ENCODE data around the gene GSC2. TPM values are rescaled to one million over a fixed set of nuclear protein-coding genes. Genes with fewer than 3 reads are reported as not detected.
A peak's percentile ranks its signal among the peaks of the same experiment; 100 is the strongest.

GSC2 gene
- total RNA-seq, 1 donor from 2014 or later = not detected

DNA sequence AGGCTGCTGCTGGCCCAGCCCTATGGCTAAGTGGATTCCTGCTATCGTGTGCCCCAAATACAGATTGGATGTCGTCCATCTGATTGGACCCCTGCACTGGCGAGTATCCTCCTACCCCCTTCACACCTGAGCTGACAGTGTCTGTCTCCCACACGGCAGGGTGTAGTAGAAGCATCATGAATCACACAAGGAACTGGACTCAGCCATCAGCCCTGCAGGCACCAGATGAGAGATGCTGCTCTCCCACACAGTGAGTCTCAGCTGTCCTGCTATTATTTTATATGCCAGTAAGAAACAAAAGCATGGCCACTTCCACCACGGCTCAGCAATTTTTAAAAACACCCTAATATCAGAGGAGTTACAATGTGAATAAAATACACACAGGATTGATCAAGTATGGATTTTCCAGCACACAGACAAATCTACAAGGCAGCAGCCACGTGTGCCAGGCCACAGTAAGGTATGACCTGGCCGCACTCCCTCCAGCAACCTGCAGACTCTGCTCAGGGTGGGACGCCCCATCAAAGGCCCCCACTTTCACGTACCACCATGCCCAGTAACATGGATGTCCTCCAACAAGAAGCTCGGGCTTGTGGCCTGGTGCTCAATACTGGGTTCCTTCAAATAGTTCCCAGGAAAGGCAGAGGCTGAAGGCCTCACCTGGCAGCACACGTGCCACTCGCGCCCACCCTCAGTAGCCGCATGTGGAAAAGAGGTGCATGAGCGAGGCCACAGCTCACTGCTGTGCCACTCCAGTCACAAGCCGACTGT, 44.9 kb upstream of the GSC2 start:
- H3K36me3 Mint-ChIP-seq (ENCODE audit: low read depth) = peaks cover 4% of the 10 kb centered on the region
- TF ChIP-seq, protein P1, sequence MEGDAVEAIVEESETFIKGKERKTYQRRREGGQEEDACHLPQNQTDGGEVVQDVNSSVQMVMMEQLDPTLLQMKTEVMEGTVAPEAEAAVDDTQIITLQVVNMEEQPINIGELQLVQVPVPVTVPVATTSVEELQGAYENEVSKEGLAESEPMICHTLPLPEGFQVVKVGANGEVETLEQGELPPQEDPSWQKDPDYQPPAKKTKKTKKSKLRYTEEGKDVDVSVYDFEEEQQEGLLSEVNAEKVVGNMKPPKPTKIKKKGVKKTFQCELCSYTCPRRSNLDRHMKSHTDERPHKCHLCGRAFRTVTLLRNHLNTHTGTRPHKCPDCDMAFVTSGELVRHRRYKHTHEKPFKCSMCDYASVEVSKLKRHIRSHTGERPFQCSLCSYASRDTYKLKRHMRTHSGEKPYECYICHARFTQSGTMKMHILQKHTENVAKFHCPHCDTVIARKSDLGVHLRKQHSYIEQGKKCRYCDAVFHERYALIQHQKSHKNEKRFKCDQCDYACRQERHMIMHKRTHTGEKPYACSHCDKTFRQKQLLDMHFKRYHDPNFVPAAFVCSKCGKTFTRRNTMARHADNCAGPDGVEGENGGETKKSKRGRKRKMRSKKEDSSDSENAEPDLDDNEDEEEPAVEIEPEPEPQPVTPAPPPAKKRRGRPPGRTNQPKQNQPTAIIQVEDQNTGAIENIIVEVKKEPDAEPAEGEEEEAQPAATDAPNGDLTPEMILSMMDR (conservative IDR thresholded peaks at IDR 0.05) = no peak
- no peak overlapping the region for H3K27ac Mint-ChIP-seq (ENCODE audit: unreplicated experiment)
- H3K9me3 Mint-ChIP-seq = peaks cover 3% of the 10 kb centered on the region
- H3K4me1 Mint-ChIP-seq = no peaks in the 10 kb centered on the region
- no peaks in the 10 kb centered on the region for H3K27me3 Mint-ChIP-seq (ENCODE audit: low read depth)
- H3K4me3 Mint-ChIP-seq = no peak overlapping the region
- DNase-seq (ENCODE audit: low read depth, low spot score) = no peak

DNA sequence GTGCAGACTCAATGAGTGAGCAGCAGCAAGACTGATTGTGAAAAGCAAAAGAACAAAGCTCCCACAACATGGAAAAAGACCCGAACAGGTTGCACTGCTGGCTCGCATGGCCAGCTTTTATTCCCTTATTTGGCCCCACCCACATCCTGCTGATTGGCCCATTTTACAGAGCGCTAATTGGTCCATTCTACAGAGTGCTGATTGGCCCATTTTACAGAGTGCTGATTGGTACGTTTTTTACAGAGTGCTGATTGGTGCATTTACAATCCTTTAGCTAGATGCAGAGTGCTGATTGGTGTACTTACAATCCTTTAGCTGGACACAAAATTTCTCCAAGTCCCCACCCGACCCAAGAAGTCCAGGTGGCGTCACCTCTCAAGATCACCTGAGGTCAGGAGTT, 43.8 kb upstream of the GSC2 start:
- TF ChIP-seq, protein P1 (conservative IDR thresholded peaks at IDR 0.05) = no peak

DNA sequence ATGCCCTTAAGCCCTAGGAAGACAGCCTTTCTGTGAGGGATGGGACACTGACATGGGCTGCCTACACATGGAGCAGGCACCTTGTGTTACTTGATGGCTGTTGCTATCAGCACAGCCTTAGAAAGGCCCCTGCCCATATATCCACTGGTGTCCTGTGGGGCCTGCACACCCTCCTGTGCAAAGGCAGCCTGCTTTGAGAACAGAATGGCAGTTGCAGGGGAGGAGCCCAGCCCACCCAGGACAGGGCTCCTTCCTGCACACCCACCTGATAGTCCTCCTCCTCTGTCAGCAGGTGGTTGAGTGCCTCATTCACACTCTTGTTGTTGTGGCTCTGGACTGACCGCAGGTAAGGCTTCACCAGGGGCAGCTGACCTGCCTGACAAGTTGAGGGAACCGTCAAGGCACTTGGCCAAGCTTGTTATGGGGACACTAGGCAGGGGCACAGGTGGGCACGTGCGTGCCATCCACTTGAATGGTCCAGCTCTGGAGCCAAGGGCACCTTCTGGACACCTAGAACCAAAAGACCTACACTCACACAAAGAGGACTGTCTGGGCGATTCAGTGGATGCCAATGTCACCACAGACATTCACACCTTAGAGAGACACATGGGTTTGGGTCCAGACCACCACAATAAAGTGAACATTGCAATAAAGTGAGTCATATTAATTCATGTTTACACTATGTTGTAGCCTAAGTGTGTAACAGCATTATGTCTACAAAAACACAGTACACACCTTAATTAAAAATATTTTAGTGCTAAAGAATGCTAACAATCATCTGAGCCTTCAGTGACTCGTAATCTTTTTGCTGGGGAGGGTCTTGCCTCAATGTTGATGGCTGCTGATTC, 37.8 kb upstream of the GSC2 start:
- no peak overlapping the region for H3K4me3 Mint-ChIP-seq
- no peak for DNase-seq (ENCODE audit: low read depth, low spot score)
- H3K4me1 Mint-ChIP-seq = no peaks in the 10 kb centered on the region
- H3K36me3 Mint-ChIP-seq (ENCODE audit: low read depth) = no peaks in the 10 kb centered on the region
- H3K27me3 Mint-ChIP-seq (ENCODE audit: low read depth) = no peaks in the 10 kb centered on the region
- TF ChIP-seq, protein P1 (conservative IDR thresholded peaks at IDR 0.05) = no peak
- no peaks in the 10 kb centered on the region for H3K9me3 Mint-ChIP-seq
- no peak overlapping the region for H3K27ac Mint-ChIP-seq (ENCODE audit: unreplicated experiment)

More for the DNA sequence above, 43.8 kb upstream of the GSC2 start:
- Mint-ChIP-seq H3K9me3 (peaks cover 3% of the 10 kb centered on the region), H3K27ac (ENCODE audit: unreplicated experiment) (no peak overlapping the region), H3K4me1 (no peaks in the 10 kb centered on the region), H3K36me3 (ENCODE audit: low read depth) (peaks cover 4% of the 10 kb centered on the region), H3K27me3 (ENCODE audit: low read depth) (no peaks in the 10 kb centered on the region), H3K4me3 (no peak overlapping the region)
- no peak for DNase-seq (ENCODE audit: low read depth, low spot score)

DNA sequence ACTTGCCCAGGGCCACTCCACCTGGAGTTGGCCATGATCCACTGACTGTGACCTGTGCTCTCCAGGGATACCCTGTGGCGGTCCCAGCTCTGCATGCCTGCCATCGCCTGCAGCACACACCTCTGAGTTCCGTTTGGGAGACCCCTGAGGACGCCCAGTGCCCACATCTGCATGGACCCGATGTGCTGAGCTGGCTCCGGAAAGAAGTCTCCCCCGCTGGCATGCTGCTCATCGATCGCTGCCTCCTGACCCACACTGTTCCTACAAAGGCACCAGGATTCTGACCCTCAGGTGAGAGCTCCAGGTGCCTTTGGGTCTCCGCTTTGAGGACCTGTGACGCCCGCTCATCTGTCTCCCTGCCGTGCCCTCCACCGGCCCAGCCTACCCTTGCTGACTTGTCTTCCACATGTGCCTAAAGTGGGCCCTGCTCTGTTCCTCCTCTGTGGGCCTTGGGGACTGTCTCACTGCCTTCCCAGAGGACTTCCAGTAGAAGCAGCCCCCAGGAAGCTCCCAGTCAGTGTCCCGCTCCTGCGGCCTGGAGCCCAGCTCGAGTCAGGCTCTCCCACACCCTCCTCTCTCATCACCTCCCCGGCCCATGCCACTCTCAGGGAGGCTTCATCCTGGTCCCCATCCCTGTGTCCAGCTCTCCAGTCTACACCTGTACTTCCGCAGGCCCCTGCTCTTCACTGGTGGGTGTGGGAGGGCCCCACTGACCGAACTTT, 34.3 kb upstream of the GSC2 start:
- Mint-ChIP-seq H3K36me3 (ENCODE audit: low read depth) (no peaks in the 10 kb centered on the region), H3K9me3 (no peaks in the 10 kb centered on the region), H3K4me1 (peaks cover 3% of the 10 kb centered on the region), H3K4me3 (no peak overlapping the region), H3K27ac (ENCODE audit: unreplicated experiment) (peak overlapping the region; percentile 35), H3K27me3 (ENCODE audit: low read depth) (no peaks in the 10 kb centered on the region)
- DNase-seq (ENCODE audit: low read depth, low spot score) = no peak
- TF ChIP-seq, protein P1 (conservative IDR thresholded peaks at IDR 0.05) = no peak

DNA sequence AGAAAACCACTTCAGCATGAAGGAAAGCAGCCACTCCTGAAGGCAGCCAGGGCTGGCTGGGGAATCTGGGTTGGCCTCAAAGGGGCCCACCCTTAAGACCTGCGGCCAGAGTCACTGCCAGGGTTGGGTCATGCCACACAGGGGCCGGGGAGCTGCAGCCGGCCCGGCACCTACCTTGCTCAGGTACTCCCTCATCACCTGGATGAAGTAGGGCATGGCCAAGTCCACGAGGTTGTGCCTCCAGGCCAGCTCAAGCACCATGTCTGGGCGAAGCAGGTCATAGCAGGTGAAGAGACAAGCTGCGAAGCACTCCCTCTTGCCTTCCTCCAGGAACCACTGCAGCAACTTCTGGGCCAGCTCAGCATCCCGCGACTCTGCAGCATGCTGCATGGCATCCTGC, 33.1 kb upstream of the GSC2 start:
- DNase-seq (ENCODE audit: low read depth, low spot score) = no peak
- H3K9me3 Mint-ChIP-seq = no peaks in the 10 kb centered on the region
- H3K27me3 Mint-ChIP-seq (ENCODE audit: low read depth) = peaks cover 3% of the 10 kb centered on the region
- no peak overlapping the region for H3K27ac Mint-ChIP-seq (ENCODE audit: unreplicated experiment)
- H3K4me3 Mint-ChIP-seq = no peak overlapping the region
- H3K4me1 Mint-ChIP-seq = peaks cover 7% of the 10 kb centered on the region
- TF ChIP-seq, protein P1 (conservative IDR thresholded peaks at IDR 0.05) = no peak
- no peaks in the 10 kb centered on the region for H3K36me3 Mint-ChIP-seq (ENCODE audit: low read depth)

Measured in neural crest cell (in vitro differentiated cells).